Measurements from ENCODE around the gene CRYL1.
A peak's percentile ranks its signal among the peaks of the same experiment; 100 is the strongest.

Gene CRYL1, protein sequence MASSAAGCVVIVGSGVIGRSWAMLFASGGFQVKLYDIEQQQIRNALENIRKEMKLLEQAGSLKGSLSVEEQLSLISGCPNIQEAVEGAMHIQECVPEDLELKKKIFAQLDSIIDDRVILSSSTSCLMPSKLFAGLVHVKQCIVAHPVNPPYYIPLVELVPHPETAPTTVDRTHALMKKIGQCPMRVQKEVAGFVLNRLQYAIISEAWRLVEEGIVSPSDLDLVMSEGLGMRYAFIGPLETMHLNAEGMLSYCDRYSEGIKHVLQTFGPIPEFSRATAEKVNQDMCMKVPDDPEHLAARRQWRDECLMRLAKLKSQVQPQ

GRCh38 chr13:20525601-20526544 is at the start of gene CRYL1:
TSS of gene CRYL1 (minus strand) at chr13:20525857. CDS start at chr13:20525794, 63 bp downstream.
- DNase-seq (ENCODE audit: low spot score) = peak; percentile 76

- DNase-seq (ENCODE audit: low spot score) = no peak
Measured at GRCh38 chr13:20573636-20574035, 48.0 kb upstream of the CRYL1 start.

- no peak for DNase-seq (ENCODE audit: low spot score)
Measured at GRCh38 chr13:20573186-20573585, 47.5 kb upstream of the CRYL1 start.

DNA sequence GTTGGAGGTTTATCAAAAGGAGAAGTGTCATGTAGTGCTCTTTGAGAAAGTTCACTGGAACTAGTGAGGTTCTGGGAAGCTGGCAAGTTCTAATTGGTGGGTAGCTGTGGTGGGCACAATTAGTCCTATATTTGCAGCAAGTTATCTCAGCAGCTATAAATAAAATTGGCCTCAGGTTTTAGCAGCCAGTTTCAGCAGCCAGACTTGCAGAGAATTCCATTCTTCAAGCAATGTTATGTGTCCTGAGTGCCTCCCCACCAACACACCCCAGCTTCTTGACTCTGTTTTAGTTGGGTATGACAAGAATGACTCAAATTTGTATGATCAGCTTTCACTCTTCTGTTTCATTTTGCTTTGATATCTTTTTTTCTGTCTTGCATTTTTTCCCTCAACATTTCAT is 46.0 kb upstream of the CRYL1 start:
- no peak for DNase-seq (ENCODE audit: low spot score)

GRCh38 chr13:20570517-20570916 is 44.9 kb upstream of the CRYL1 start:
- DNase-seq (ENCODE audit: low spot score) = no peak

- no peak for DNase-seq (ENCODE audit: low spot score)
Measured at GRCh38 chr13:20567881-20568528, 42.3 kb upstream of the CRYL1 start.

- DNase-seq (ENCODE audit: low spot score) = peak; percentile 86
Measured at GRCh38 chr13:20566898-20567874, 41.5 kb upstream of the CRYL1 start, which contains the start of gene IFT88. TSS of gene IFT88 (plus strand) at chr13:20567157. CDS start at chr13:20574386, 7,229 bp downstream.

- no peak for DNase-seq (ENCODE audit: low spot score)
Measured at GRCh38 chr13:20566468-20566897, 40.8 kb upstream of the CRYL1 start.

GRCh38 chr13:20565115-20565736 is 39.6 kb upstream of the CRYL1 start:
- DNase-seq (ENCODE audit: low spot score) = no peak

- DNase-seq (ENCODE audit: low spot score) = no peak
Measured at GRCh38 chr13:20561741-20562140, 36.1 kb upstream of the CRYL1 start.

DNA sequence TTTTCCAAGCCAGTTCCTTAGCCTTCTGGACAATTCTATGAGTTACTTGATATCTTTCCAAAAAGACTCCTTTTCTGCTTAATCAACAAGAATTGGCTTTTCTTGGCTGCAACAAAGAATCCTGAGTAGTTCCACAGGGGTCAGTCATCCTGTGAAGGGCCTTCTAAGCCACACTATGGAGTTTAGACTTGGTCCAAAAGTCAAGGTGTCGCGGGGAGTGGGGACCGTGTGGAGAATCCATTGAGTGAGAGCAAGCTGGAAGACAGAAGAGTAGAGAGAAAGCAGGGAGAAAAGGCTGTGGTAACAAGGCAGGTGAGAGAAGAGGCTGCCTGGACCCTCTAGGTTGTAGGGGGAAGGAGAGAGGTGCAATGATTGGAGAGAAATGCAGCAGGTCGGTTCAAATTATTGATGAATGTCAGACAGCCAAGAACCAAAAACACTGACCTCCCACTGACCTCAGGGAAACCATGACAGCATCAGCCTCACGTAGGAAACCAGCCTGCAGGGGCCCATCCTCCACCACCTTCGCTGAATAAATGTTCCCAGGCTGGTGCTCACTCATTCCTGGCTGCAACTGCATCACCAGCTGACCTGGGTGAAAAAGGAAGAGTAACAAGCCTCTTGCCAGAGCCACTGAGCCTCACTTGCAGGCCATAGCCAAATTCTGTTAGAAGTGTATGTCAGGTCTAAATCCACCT is 34.2 kb upstream of the CRYL1 start:
- no peak for DNase-seq (ENCODE audit: low spot score)

GRCh38 chr13:20558982-20559381 is 33.3 kb upstream of the CRYL1 start:
- no peak for DNase-seq (ENCODE audit: low spot score)

- DNase-seq (ENCODE audit: low spot score) = no peak
Measured at GRCh38 chr13:20553311-20553710, 27.7 kb upstream of the CRYL1 start.

- DNase-seq (ENCODE audit: low spot score) = no peak
Measured at GRCh38 chr13:20550799-20551198, 25.1 kb upstream of the CRYL1 start.

- DNase-seq (ENCODE audit: low spot score) = no peak
Measured at GRCh38 chr13:20547479-20547908, 21.8 kb upstream of the CRYL1 start.

GRCh38 chr13:20546556-20546955 is 20.9 kb upstream of the CRYL1 start:
- DNase-seq (ENCODE audit: low spot score) = no peak

GRCh38 chr13:20544201-20544923 is 18.7 kb upstream of the CRYL1 start:
- no peak for DNase-seq (ENCODE audit: low spot score)

GRCh38 chr13:20536992-20537391 is 11.3 kb upstream of the CRYL1 start:
- DNase-seq (ENCODE audit: low spot score) = no peak

GRCh38 chr13:20534038-20534608 is 8.5 kb upstream of the CRYL1 start:
- no peak for DNase-seq (ENCODE audit: low spot score)

Measured in germinal center (tissue), 1 donor.